ENCODE data around the gene OGFOD1. TPM values are rescaled to one million over a fixed set of nuclear protein-coding genes. Genes with fewer than 3 reads are reported as not detected.

OGFOD1 gene
- total and polyA plus RNA-seq, 2 donors (not counting 1 experiment from before 2014, with no cell fraction given): 54.7 to 101 TPM

GRCh38 chr16:56475201-56475600, 23.8 kb downstream of the OGFOD1 start:
- H3K4me1 ChIP-seq (ENCODE audit: control insufficient read depth, extremely low read depth, insufficient read depth, low read length): peaks cover 3% of the 10 kb centered on the region
- H3K79me2 ChIP-seq (ENCODE audit: control insufficient read depth, insufficient read depth, low read length): no peaks in the 10 kb centered on the region
- no peak overlapping the region for H3K4me3 ChIP-seq (replicated peaks in 1 of 4; ENCODE audit: control extremely low read depth in 1 of 4, insufficient read depth in 1 of 4, low read depth in 3 of 4, low read length in 4 of 4)
- DNase-seq (ENCODE audit: low read depth in 2 of 2): no peak
- H3K27ac ChIP-seq (ENCODE audit: insufficient read depth, low read length): no peak overlapping the region
- no peaks in the 10 kb centered on the region for H3K9me3 ChIP-seq (ENCODE audit: control insufficient read depth, insufficient read depth, low read depth, low read length)
- H3K36me3 ChIP-seq (ENCODE audit: control insufficient read depth, insufficient read depth, low read length): peaks cover 19% of the 10 kb centered on the region
- H3K27me3 ChIP-seq (ENCODE audit: control insufficient read depth, insufficient read depth, low read length): no peaks in the 10 kb centered on the region
- no peak overlapping the region for H2AFZ ChIP-seq (ENCODE audit: low read length)
- H3K4me2 ChIP-seq (ENCODE audit: extremely low read depth, insufficient read depth, low read length): no peak overlapping the region
- H3K9ac ChIP-seq (ENCODE audit: insufficient read depth, low read length): no peak overlapping the region
- no peaks in the 10 kb centered on the region for H4K20me1 ChIP-seq (ENCODE audit: control insufficient read depth, extremely low read depth, insufficient read depth, low read length)
- TF ChIP-seq CTCF (conservative IDR thresholded peaks at IDR 0.05 in 1 of 2, IDR thresholded peaks at IDR 0.05 in 1 of 2; ENCODE audit: low read depth in 1 of 2, low read length in 2 of 2) (no peak), EZH2 (IDR thresholded peaks at IDR 0.05; ENCODE audit: low read length, missing control alignments) (no peak)

DNA sequence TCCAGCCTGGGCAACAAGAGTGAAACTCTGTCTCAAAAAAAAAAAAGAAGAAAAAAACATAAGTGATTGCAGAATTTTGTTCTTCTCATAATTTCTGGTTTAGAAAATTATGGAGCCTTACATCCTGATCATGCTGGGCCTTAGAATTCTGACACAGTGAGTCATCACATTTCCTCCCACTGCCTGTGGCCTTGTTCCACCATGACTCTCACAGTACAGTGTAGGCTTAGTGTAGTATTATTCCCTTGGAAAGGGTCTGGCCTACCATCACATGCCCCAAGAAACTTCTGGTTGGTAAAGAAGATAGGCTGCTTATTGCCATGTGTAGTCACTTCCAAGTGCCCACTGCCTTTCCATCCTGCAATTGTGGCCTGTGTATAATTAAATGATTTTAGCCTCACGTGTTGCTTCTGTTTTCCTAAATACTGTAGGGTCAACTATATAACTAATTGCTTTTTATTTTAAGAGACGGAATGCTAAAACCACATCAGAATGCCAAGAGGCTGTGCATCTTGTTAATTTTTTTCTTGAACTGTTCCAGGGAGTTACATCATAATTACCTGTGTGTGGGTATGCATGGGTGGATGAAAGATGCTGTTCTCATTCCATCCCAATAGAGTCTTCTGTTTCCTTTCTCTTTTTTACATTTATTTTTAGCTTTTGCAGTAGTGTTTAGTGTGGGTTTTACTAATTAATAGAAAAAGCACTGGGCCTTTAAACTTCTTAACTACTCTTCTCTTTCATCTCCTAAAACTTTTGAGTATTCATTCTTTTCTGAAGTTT, 25.9 kb downstream of the OGFOD1 start:
- H3K9me3 ChIP-seq (ENCODE audit: control insufficient read depth, insufficient read depth, low read depth, low read length): no peaks in the 10 kb centered on the region
- H3K27ac ChIP-seq (ENCODE audit: insufficient read depth, low read length): peak overlapping the region; percentile 61
- TF ChIP-seq EZH2 (IDR thresholded peaks at IDR 0.05; ENCODE audit: low read length, missing control alignments) (no peak), CTCF (conservative IDR thresholded peaks at IDR 0.05 in 1 of 2, IDR thresholded peaks at IDR 0.05 in 1 of 2; ENCODE audit: low read depth in 1 of 2, low read length in 2 of 2) (no peak)
- peaks cover 13% of the 10 kb centered on the region for H3K36me3 ChIP-seq (ENCODE audit: control insufficient read depth, insufficient read depth, low read length)
- H2AFZ ChIP-seq (ENCODE audit: low read length): no peak overlapping the region
- peak; percentile 84 to 94 for DNase-seq (ENCODE audit: low read depth in 2 of 2)
- peak overlapping the region; percentile 61 for H3K4me2 ChIP-seq (ENCODE audit: extremely low read depth, insufficient read depth, low read length)
- H3K9ac ChIP-seq (ENCODE audit: insufficient read depth, low read length): no peak overlapping the region
- H3K4me3 ChIP-seq (replicated peaks in 1 of 4; ENCODE audit: control extremely low read depth in 1 of 4, insufficient read depth in 1 of 4, low read depth in 3 of 4, low read length in 4 of 4): no peak overlapping the region
- H3K79me2 ChIP-seq (ENCODE audit: control insufficient read depth, insufficient read depth, low read length): no peaks in the 10 kb centered on the region
- H4K20me1 ChIP-seq (ENCODE audit: control insufficient read depth, extremely low read depth, insufficient read depth, low read length): no peaks in the 10 kb centered on the region
- peaks cover 3% of the 10 kb centered on the region for H3K4me1 ChIP-seq (ENCODE audit: control insufficient read depth, extremely low read depth, insufficient read depth, low read length)
- H3K27me3 ChIP-seq (ENCODE audit: control insufficient read depth, insufficient read depth, low read length): no peaks in the 10 kb centered on the region

GRCh38 chr16:56478281-56479049, 27.1 kb downstream of the OGFOD1 start:
- TF ChIP-seq CTCF (conservative IDR thresholded peaks at IDR 0.05 in 1 of 2, IDR thresholded peaks at IDR 0.05 in 1 of 2; ENCODE audit: low read depth in 1 of 2, low read length in 2 of 2) (no peak), EZH2 (IDR thresholded peaks at IDR 0.05; ENCODE audit: low read length, missing control alignments) (no peak)
- Histone ChIP-seq H2AFZ (ENCODE audit: low read length) (no peak overlapping the region), H3K4me2 (ENCODE audit: extremely low read depth, insufficient read depth, low read length) (no peak overlapping the region), H3K9ac (ENCODE audit: insufficient read depth, low read length) (no peak overlapping the region), H3K36me3 (ENCODE audit: control insufficient read depth, insufficient read depth, low read length) (peaks cover 10% of the 10 kb centered on the region), H3K27ac (ENCODE audit: insufficient read depth, low read length) (no peak overlapping the region), H3K4me1 (ENCODE audit: control insufficient read depth, extremely low read depth, insufficient read depth, low read length) (peaks cover 3% of the 10 kb centered on the region), H4K20me1 (ENCODE audit: control insufficient read depth, extremely low read depth, insufficient read depth, low read length) (no peaks in the 10 kb centered on the region), H3K27me3 (ENCODE audit: control insufficient read depth, insufficient read depth, low read length) (no peaks in the 10 kb centered on the region), H3K9me3 (ENCODE audit: control insufficient read depth, insufficient read depth, low read depth, low read length) (no peaks in the 10 kb centered on the region), H3K79me2 (ENCODE audit: control insufficient read depth, insufficient read depth, low read length) (no peaks in the 10 kb centered on the region), H3K4me3 (replicated peaks in 1 of 4; ENCODE audit: control extremely low read depth in 1 of 4, insufficient read depth in 1 of 4, low read depth in 3 of 4, low read length in 4 of 4) (no peak overlapping the region)
- DNase-seq (ENCODE audit: low read depth in 2 of 2): peak in 1 of 2 donors; percentile 54

Data from fibroblast of lung (primary cell).